ENCODE measurements around the gene CYTH1.

- TF ChIP-seq, protein P1, sequence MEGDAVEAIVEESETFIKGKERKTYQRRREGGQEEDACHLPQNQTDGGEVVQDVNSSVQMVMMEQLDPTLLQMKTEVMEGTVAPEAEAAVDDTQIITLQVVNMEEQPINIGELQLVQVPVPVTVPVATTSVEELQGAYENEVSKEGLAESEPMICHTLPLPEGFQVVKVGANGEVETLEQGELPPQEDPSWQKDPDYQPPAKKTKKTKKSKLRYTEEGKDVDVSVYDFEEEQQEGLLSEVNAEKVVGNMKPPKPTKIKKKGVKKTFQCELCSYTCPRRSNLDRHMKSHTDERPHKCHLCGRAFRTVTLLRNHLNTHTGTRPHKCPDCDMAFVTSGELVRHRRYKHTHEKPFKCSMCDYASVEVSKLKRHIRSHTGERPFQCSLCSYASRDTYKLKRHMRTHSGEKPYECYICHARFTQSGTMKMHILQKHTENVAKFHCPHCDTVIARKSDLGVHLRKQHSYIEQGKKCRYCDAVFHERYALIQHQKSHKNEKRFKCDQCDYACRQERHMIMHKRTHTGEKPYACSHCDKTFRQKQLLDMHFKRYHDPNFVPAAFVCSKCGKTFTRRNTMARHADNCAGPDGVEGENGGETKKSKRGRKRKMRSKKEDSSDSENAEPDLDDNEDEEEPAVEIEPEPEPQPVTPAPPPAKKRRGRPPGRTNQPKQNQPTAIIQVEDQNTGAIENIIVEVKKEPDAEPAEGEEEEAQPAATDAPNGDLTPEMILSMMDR (IDR thresholded peaks at IDR 0.05; ENCODE audit: low read depth, low read length, missing input control), result no peak
- TF ChIP-seq, protein P2, sequence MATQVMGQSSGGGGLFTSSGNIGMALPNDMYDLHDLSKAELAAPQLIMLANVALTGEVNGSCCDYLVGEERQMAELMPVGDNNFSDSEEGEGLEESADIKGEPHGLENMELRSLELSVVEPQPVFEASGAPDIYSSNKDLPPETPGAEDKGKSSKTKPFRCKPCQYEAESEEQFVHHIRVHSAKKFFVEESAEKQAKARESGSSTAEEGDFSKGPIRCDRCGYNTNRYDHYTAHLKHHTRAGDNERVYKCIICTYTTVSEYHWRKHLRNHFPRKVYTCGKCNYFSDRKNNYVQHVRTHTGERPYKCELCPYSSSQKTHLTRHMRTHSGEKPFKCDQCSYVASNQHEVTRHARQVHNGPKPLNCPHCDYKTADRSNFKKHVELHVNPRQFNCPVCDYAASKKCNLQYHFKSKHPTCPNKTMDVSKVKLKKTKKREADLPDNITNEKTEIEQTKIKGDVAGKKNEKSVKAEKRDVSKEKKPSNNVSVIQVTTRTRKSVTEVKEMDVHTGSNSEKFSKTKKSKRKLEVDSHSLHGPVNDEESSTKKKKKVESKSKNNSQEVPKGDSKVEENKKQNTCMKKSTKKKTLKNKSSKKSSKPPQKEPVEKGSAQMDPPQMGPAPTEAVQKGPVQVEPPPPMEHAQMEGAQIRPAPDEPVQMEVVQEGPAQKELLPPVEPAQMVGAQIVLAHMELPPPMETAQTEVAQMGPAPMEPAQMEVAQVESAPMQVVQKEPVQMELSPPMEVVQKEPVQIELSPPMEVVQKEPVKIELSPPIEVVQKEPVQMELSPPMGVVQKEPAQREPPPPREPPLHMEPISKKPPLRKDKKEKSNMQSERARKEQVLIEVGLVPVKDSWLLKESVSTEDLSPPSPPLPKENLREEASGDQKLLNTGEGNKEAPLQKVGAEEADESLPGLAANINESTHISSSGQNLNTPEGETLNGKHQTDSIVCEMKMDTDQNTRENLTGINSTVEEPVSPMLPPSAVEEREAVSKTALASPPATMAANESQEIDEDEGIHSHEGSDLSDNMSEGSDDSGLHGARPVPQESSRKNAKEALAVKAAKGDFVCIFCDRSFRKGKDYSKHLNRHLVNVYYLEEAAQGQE (IDR thresholded peaks at IDR 0.05), result no peak
Observed at GRCh38 chr17:78763561-78763960, 18.5 kb downstream of the CYTH1 start.
